NCI-H1417 (cell line): ENCODE measurements around the gene NFIA.
A peak's percentile ranks its signal among the peaks of the same experiment; 100 is the strongest.

Experiments used
- DNase-seq, 3 experiments: peaks; one replicate each; lab custom pipeline; 2025; lab: John Stamatoyannopoulos, UW

The NFIA gene

DNA sequence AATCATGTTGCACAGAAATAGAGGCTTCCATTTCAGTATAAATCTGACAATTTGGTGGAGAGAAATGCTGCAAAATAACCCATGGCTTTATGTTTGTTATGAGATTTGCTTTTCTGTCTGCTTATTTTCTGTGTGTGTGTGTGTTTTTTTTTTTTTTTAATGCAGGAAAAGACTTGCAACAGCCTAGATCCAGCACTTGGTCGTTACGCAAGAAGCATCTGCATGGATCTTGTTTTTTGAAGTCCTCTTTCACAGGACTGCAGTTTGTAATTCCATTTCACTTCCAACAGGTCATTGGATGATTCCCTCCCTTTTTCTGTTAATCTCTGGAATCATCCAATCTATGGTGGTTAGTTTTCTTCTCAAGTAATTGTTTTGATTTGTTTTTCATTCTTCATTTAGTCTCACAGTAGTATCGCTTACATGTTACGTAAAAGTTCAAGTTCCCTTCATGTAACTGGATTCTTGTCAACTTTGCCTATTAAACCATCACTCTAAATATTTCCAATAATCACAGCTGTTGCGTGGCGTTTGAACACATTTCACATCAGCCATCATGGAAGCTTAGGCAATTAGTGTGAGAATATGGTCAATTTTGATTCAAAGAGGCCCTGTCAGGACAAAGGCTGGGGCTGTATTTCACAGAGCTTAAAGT lies 312.9 kb downstream of the NFIA start:
- DNase-seq: no peak

DNA sequence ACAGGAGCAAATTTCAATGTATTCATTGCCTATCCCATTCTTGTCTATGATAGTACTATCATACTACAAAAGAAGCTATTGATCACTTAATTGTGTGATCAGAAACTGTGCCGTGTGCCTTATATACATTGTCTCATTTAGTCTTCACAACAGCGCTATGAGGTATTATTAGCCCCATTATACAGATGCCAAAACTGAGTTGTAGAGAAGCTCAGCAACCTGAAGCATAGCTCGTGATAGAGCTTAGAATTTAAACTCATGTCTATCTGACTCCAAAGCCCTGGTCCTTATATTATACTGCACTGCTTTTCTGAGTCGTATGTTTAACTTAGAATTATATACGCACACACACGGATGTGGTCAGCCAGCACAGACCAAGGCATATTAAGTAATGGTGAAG lies 315.1 kb downstream of the NFIA start:
- DNase-seq: no peak

- no peak for DNase-seq
Observed at GRCh38 chr1:61397935-61398334, 315.6 kb downstream of the NFIA start.

GRCh38 chr1:61399199-61399598 lies 316.8 kb downstream of the NFIA start:
- no peak for DNase-seq

DNA sequence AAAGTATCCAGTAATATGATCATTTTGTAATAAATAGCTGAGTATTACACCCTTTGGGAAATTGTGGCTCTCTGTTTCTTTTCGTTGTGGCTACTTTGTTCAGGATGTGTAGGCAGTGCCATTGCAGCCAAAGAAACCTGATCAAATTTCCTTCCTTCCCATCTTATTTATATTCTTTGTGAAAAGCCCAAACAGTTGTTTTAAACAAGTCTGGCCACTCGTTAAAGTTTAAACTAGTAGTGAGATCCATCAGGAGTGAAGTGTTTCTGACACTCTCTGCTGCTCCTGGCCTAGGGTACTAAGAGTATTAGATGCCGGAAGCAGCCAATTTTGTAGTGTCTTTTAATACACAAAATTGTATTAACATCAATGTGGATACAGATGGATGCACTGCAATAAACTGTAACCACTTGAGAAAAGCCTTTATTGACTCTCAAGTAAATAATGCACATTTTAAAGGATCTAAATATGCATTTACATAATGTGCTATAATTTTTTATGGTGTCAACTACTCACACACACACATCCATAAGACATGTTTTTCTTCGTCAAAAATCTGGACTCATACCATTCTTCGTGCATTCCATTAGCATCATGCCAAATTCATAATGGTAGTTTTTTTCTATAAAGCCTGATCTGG lies 317.9 kb downstream of the NFIA start:
- DNase-seq: no peak

- no peak for DNase-seq
Observed at GRCh38 chr1:61400997-61401396, 318.6 kb downstream of the NFIA start.

- no peak for DNase-seq
Observed at GRCh38 chr1:61403679-61404596, 321.6 kb downstream of the NFIA start.

DNA sequence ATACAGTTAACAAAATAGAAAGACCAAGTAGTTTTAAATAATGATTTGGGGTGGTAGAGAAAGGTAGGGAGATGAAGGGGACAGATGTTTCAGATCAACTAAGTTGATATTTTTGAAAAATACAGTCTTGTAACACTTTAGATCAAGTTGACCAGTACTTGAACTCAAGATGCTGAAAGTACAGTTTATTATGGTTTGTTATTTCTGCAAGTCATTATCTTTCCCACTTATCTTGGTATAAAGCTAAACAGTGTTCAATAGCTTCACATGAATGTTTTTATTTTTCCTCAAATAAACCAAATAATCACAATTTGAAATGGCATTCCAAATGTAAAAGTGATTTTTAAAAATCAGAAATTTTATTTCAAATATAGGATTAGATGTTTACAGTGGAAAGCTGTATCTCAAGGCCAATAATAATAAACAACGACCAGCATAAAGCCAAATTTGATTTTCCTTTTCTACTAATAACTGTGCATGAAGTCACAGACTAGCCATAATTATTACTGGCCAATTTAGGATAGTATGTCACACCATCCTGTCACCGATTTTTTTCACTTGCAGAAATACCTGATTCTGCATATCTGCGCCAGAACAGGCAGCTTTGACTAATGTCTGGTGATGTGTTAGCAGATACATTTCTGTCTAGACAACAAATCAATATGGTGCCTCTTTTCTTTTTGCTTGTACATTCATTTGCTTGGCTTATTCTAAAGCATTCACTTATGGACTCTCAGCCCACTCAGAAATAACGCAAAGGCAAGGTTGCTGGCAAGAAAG lies 322.4 kb downstream of the NFIA start:
- DNase-seq: no peak

DNA sequence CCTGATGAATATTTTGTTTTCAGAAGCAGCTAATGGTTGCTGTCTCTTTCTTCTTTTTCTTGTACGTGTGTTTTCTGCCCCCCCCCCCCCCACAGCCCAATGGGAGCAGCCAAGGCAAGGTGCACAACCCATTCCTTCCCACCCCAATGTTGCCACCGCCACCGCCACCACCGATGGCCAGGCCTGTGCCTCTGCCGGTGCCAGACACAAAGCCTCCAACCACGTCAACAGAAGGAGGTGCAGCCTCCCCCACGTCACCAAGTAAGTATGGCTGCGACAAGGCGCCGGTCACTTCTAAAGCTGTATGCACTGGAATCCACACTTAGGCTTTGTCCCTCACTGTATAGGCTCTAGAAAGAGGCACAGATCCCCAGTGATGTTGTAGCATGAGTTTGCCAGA lies 324.1 kb downstream of the NFIA start:
- DNase-seq: no peak

- no peak for DNase-seq
Observed at GRCh38 chr1:61412601-61413000, 330.2 kb downstream of the NFIA start.

GRCh38 chr1:61419196-61419595 lies 336.8 kb downstream of the NFIA start:
- no peak for DNase-seq

DNA sequence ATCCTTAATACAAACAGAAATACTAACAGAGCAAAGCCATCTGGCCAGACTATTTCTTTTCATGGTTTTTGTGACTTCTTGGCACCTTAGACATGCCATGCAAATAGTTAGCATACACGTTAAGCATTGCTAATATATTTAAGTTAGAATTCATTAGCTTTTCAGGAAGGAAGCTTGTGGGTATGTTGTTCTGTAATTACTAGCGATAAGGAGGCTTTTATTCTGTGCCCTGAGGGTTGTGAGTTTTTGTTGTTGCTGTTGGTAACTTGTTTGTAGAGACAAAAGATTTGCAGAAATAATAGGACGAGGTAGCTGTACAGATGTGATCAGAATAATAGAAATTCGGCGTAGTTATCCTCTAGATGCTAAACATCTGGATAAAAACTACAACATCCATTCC lies 337.3 kb downstream of the NFIA start:
- peak in 1 of 3 experiments; percentile 33 for DNase-seq

DNA sequence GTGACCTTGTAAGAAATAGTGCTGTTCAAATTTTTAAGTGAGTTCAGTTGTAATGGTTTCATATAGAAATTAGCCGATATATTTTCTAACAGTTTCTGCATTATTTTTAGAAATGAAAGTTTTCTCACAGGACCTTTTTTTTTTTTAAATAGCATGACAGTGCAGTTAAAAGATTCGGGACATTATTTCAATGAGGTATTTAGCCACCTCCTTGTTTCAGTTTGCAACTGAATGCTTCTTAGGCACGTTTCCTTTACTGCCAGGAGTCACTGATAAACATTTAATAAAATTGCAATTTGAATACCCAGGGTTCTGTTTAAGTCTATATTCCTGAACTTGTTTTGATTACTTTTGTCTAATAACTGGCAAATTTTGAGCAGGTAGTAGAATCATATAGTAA lies 337.9 kb downstream of the NFIA start:
- DNase-seq: no peak

- DNase-seq: no peak
Observed at GRCh38 chr1:61420909-61421835, 338.8 kb downstream of the NFIA start.

DNA sequence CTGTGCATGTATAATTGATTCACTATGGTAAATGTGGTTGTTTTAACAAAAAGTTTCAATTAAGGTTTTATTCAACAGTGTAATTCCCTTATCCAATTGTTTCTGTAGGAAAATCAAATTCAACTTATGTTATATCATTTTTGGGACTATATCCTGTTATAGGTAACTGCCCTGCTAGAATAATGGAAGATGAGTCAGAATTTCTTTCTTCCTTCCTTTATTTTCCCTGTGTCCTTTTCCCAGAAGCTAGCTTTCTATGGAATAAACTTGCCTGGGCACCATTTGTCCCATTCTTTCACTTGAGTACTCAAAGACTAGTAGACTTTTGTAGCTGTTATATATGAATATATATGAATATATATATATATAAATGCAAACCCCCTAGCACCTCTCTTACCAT lies 341.3 kb downstream of the NFIA start:
- no peak for DNase-seq

- DNase-seq: peak in 2 of 3 experiments; percentile 43 to 88
Observed at GRCh38 chr1:61424382-61424781, 342.0 kb downstream of the NFIA start.

- peak in 1 of 3 experiments; percentile 43 for DNase-seq
Observed at GRCh38 chr1:61425040-61425439, 342.7 kb downstream of the NFIA start.

DNA sequence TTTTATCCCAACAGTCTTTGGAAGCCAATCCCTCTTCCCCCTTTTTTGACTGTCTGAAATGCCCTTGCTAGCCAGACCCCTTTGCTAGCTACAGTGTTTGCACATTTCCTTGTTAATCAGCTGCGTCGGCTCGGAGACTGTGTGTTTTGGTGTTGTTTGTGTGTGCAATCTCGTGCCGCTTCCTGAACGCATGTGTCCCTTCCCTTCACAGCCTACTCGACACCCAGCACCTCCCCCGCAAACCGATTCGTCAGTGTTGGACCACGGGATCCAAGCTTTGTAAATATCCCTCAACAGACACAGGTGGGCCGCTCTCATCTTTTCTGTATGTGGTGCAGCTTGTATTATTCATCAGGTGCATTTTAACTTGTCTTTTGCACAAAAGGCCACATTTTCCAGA lies 343.9 kb downstream of the NFIA start:
- DNase-seq: peak in 1 of 3 experiments; percentile 12

DNA sequence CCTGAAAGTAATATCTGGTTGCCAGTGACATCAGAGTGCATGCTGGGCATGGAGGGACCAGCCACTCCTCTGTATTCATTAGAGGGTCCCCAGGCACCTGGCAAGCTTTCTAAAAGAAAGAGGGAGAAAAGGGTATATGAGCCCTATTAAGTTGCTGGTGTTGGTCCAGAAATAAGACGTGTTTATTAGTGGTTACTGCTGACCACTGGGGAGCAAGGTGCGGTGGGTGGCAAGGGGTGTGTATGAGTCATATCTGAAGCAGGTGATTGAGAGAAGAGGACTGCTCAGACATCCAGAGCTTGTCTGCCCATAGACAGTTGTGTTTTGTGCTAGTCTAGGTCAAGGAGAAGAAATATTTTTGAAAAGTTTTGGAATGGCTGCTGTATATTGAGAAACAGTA lies 344.5 kb downstream of the NFIA start:
- DNase-seq: no peak

DNA sequence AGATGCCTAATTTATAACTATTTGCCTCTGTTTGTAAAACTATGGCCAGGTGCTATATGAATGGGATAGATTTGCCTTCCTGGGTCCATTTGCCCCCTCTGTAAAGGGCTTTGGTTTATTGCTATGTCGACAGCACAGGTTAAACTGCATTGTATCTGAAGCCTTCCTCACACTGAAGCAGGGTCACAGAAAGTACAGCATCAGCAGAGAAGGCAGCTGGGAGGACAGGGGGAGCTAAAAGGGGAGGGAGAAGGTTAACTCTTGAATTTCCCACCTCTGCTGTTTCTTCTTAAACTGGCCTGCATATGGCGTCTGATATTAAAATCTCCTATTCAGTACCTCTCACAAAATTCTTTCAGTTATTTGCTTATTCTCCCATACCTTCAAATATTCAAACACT lies 345.1 kb downstream of the NFIA start:
- DNase-seq: peak in 1 of 3 experiments; percentile 9

DNA sequence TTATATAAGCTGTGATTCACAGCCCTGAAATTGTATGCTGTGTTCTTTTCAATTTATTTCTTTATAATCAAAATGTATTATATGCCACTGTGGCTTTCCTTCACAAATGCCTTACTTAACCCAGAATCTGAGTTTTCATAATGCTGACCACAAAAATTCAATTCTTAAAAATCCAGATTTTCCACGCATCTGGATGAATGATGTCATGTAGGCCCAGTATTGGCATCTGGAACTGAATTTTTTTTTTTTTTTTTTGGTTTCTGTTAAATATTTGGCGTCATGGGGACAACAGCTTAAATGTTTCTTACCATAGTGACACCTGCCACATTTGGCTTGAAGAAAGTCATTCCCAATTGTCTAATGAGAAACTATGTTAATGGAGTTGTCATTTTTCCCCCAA lies 345.8 kb downstream of the NFIA start:
- no peak for DNase-seq
